Left hindlimb (tissue), 1 donor: Measurements from ENCODE around the gene TBC1D1.
A peak's percentile ranks its signal among the peaks of the same experiment; 100 is the strongest.

Experiments used
- DNase-seq: peaks from one replicate; pipeline ENCODE4 v3.0.0-alpha.2; 2018

TBC1D1 gene

GRCh38 chr4:38056011-38056685, 165.3 kb downstream of the TBC1D1 start:
- peak; percentile 60 for DNase-seq

GRCh38 chr4:38058151-38058550, 167.3 kb downstream of the TBC1D1 start:
- DNase-seq: no peak

GRCh38 chr4:38060829-38061431, 170.0 kb downstream of the TBC1D1 start:
- no peak for DNase-seq

GRCh38 chr4:38062088-38062775, 171.3 kb downstream of the TBC1D1 start:
- peak; percentile 80 for DNase-seq

GRCh38 chr4:38062776-38063097, 171.9 kb downstream of the TBC1D1 start:
- no peak for DNase-seq

- DNase-seq: no peak
Observed at GRCh38 chr4:38065176-38065575, 174.3 kb downstream of the TBC1D1 start.

GRCh38 chr4:38065900-38066299, 175.0 kb downstream of the TBC1D1 start:
- no peak for DNase-seq

- no peak for DNase-seq
Observed at GRCh38 chr4:38067499-38067898, 176.6 kb downstream of the TBC1D1 start.

GRCh38 chr4:38068107-38068506, 177.2 kb downstream of the TBC1D1 start:
- no peak for DNase-seq

GRCh38 chr4:38069271-38069760, 178.4 kb downstream of the TBC1D1 start:
- DNase-seq: peak; percentile 67

- DNase-seq: no peak
Observed at GRCh38 chr4:38071801-38072431, 181.0 kb downstream of the TBC1D1 start.

GRCh38 chr4:38072578-38072977, 181.7 kb downstream of the TBC1D1 start:
- DNase-seq: no peak

- DNase-seq: no peak
Observed at GRCh38 chr4:38073596-38074234, 182.8 kb downstream of the TBC1D1 start.

GRCh38 chr4:38075370-38076152, 184.7 kb downstream of the TBC1D1 start:
- DNase-seq: no peak

- no peak for DNase-seq
Observed at GRCh38 chr4:38076153-38076669, 185.3 kb downstream of the TBC1D1 start.

- no peak for DNase-seq
Observed at GRCh38 chr4:38077791-38078489, 187.1 kb downstream of the TBC1D1 start.

GRCh38 chr4:38078590-38079421, 187.9 kb downstream of the TBC1D1 start:
- no peak for DNase-seq

GRCh38 chr4:38080061-38080974, 189.4 kb downstream of the TBC1D1 start:
- no peak for DNase-seq

GRCh38 chr4:38082021-38082420, 191.1 kb downstream of the TBC1D1 start:
- DNase-seq: no peak
